GM12874 (cell line): Measurements from ENCODE around the gene DACT3.

Experiments
- TF ChIP-seq, protein P1 (sequence below): IDR thresholded peaks from 2 replicates; pipeline ENCODE4 v1.5.1; 2011; ENCODE audit warnings: low read depth, mild to moderate bottlenecking, control low read depth, low read length, moderate library complexity; ENCODE audit not compliant: insufficient read depth

Gene DACT3

DNA sequence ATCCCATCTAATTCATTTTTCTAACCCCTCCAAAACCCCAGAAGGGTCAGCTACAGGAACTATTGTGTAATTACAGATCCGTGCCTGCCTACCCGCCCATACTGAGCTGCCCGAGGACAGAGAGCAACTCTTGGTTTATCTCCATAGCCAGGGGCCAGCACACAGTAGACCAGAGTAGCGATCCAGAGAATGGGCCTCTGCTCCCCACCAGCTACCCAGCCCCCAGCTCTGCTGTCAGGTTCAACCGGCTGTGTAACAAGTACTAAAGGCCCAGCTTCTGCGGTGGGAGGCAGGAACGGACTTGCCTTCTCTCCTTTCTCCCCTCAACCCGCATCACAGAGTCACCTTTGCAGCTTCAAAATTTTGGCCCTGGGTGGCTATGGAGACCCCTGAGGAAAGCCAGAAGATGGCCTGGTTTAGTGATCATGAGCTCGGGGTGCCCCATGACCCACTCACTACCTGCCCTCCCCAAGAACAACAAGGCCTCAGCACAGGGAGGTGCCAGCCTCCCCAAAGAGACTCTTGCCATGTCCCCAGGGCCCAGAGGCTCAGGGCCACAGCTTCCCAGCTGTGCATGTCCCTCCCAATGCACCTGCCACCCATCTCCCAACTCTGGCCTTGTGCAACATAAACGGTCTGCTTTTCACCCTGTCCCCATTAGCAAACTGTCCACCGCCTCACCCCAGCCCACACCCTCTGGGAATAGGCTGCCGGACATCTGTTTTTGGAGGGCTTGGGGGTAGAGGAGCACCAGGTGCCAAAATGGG lies 54.1 kb downstream of the DACT3 start:
- TF ChIP-seq, protein P1, sequence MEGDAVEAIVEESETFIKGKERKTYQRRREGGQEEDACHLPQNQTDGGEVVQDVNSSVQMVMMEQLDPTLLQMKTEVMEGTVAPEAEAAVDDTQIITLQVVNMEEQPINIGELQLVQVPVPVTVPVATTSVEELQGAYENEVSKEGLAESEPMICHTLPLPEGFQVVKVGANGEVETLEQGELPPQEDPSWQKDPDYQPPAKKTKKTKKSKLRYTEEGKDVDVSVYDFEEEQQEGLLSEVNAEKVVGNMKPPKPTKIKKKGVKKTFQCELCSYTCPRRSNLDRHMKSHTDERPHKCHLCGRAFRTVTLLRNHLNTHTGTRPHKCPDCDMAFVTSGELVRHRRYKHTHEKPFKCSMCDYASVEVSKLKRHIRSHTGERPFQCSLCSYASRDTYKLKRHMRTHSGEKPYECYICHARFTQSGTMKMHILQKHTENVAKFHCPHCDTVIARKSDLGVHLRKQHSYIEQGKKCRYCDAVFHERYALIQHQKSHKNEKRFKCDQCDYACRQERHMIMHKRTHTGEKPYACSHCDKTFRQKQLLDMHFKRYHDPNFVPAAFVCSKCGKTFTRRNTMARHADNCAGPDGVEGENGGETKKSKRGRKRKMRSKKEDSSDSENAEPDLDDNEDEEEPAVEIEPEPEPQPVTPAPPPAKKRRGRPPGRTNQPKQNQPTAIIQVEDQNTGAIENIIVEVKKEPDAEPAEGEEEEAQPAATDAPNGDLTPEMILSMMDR: no peak

DNA sequence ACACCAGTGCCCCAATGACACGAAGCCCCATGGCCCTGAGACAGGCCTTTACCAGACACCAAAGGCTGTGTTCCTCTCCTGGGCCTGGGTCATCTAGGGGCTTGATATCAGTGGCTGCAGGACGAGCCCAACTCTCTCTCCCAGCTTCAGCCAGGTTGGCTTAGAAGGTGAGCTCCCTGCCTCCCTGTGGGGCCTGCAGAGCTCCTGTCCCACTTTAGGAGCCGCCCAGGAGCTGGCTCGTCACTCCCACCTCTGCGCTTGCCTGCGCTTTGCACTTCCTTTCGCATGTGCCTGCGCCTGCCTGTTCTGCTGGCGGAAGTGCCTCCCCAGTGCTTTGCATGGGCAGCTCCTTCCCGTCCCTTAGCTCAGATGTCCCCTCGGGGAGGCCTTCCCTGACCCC lies 55.0 kb downstream of the DACT3 start:
- TF ChIP-seq, protein P1: no peak

- TF ChIP-seq, protein P1: no peak
Measured at GRCh38 chr19:46605356-46605821, 55.6 kb downstream of the DACT3 start.

- TF ChIP-seq, protein P1: no peak
Measured at GRCh38 chr19:46604781-46605355, 56.1 kb downstream of the DACT3 start.

DNA sequence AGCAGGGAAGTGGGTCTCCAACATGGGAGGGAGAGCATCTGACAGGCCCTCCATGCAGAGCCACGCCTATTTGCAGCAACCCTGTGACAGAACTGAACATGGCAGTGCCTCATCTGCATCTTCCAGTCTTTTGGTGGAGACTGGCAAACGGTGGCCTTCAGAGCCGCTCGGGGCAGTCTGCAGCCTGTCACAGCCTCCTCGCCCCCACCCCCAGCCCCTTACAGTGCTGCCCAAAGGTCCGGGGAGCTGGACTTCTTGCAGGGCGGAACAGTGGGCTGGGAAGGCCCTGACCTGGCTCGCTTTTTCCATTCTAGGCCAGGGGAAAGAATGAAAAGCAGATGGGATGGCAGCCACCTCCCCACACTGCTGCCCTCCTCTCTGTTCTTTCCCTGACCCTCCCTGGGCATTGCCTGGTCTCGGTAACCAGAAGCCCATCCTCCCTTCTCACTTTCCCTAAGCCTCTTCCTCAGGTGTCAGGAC lies 57.2 kb downstream of the DACT3 start:
- TF ChIP-seq, protein P1: no peak

DNA sequence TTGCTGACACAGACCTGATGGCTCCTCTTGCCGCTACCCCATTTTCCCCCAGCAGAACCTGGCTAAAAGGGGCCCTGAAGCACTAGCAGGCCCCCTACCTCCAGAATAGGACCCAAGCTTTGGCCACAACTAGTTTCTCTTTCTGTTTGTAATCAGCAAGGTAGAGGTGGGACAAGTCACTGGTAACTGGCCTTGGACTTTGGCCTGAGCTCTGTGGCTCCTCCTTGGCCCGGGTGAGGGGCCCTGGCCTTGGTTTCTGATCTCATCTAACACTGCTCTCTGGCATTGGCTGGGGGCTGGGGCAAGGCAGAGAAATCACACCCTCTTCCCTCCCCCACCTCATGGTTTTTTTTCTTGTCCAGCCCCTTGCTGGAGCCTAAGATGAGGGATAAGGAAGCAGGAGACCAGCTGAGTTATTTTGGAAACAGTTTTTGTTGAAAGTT lies 57.8 kb downstream of the DACT3 start:
- TF ChIP-seq, protein P1: no peak

GRCh38 chr19:46602392-46603194 lies 58.4 kb downstream of the DACT3 start:
- TF ChIP-seq, protein P1: no peak
